Adrenal gland (tissue), 12 donors: ENCODE data around the gene ETF1. TPM values are rescaled to one million over a fixed set of nuclear protein-coding genes. Genes with fewer than 3 reads are reported as not detected.

Source experiments
- DNase-seq, 7 donors: peaks; one replicate each; pipeline ENCODE4 v3.0.0-alpha.2; 2019 to 2020
- H3K27ac ChIP-seq, 5 donors: fragments of 200-600 bp; sonication (generic) in 4 of 5; 1 replicate in 3 of 5; 2 replicates in 2 of 5; pipeline versions ENCODE4 v1.5.1 to v1.8.0; 2016 to 2020; ENCODE audit warnings: mild to moderate bottlenecking in 1 of 5
- H3K27me3 ChIP-seq: fragments of 200-600 bp; 2 replicates; pipeline ENCODE4 v1.8.0; 2021
- H3K36me3 ChIP-seq, 2 donors: fragments of 200-600 bp; replicated peaks in 1 of 2; 1 replicate in 1 of 2; 2 replicates in 1 of 2; pipeline versions ENCODE4 v1.5.1 to v1.8.0; 2018 to 2022
- H3K4me1 ChIP-seq, 2 donors: fragments of 200-600 bp; replicated peaks in 1 of 2; 1 replicate in 1 of 2; 2 replicates in 1 of 2; pipeline versions ENCODE4 v1.5.1 to v1.8.0; 2018 to 2021
- H3K4me3 ChIP-seq, 4 donors: fragments of 200-600 bp; sonication (generic) in 3 of 4; one replicate each; pipeline ENCODE4 v1.5.1; 2016 to 2018
- H3K9me3 ChIP-seq, 3 donors: fragments of 200-600 bp; sonication (generic) in 1 of 3; replicated peaks in 1 of 3; 1 replicate in 2 of 3; 2 replicates in 1 of 3; pipeline versions ENCODE4 v1.5.1 to v1.8.0; 2016 to 2021
- POLR2A ChIP-seq, 2 donors: fragments of 450-650 bp; IDR thresholded peaks; one replicate each; pipeline ENCODE4 v1.6.1; 2017; ENCODE audit warnings: antibody characterized with exemption in 2 of 2, mild to moderate bottlenecking in 2 of 2, moderate library complexity in 1 of 2
- WGBS, 4 donors: extraction: QIAGEN DNeasy Blood & Tissue Kit in 2 of 4; methylation state at CpG; one replicate each; pipeline versions ENCODE4 v1.1.5 to v1.1.7; 2013 to 2017; 5-methylcytosine and 5-hydroxymethylcytosine counted together
- intact Hi-C, 2 donors: fragments of 100-400 bp; cut with DNase I; formaldehyde crosslinking; loops; one replicate each; pipeline versions ENCODE4 v1.14.1 to v1.15.0; 2022 to 2023
- polyA plus RNA-seq, 3 donors: library from polyadenylated mRNA; stranded (reverse); fragments of 200-250 nt in 2 of 3; fragments of 350-450 nt in 1 of 3; fragmentation: Illumina TruSeq in 1 of 3; extraction: RNeasy Lipid Tissue Mini Kit (QIAGEN cat#74804) in 1 of 3; gene quantifications; one replicate each; pipeline ENCODE4 v1.2.3, GENCODE V29; 2013 to 2014
- total RNA-seq, 9 donors: library from RNA; depleted of rRNA in 4 of 9; stranded (reverse); fragments of >200 nt in 4 of 9; fragments of 120-200 nt in 1 of 9; fragmentation: NEBNext Ultra II Directional in 1 of 9; extraction: Animal tissue kit (Norgen Biotek cat#: 25700) in 1 of 9; gene quantifications; one replicate each; pipeline versions ENCODE4 v1.1.0 to v1.2.4, GENCODE V29; 2013 to 2023
- TF ChIP-seq, protein P1 (sequence below), 6 experiments: fragments of 450-650 bp in 4 of 6; fragments of 200-600 bp in 2 of 6; sonication (generic) in 1 of 6; IDR thresholded peaks; 1 replicate in 5 of 6; 2 replicates in 1 of 6; pipeline versions ENCODE4 v1.5.1 to v1.8.0; 2016 to 2021; ENCODE audit warnings: antibody characterized with exemption in 6 of 6, mild to moderate bottlenecking in 2 of 6, moderate library complexity in 1 of 6
- donor health status: healthy with polysubstance abuse.
- donor health status: Bipolar disorder and iron deficiency.
- donor health status: DM: yes; HTN: yes; CAD: no.
- donor health status: DM: no; HTN: no; CAD: no.
- donor health status: DM: no; HTN: no; CAD: no.
- donor health status: DM: yes; HTN: yes; CAD: no.

The ETF1 gene
- total and polyA plus RNA-seq, 12 donors: 25.4 to 178 (median 72.3) TPM

DNA sequence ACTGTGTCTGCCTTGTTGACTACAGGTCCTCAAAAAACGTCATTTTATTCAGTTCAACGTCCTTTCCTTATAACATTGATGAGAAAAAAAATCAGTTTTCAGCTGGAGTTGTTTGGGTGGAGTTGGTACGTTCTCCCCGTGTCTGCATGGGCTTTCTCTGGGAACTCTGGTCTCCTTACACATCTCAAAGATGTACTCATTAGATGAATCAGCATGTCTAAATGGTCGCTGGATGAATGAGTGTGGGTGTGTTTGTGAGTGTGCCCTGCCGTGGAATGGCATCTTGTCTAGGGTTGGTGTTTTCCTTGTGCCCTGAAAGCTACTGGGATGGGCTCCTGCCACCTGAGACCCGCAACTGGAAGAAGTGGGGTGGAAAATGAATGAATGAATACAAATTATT, 47.7 kb downstream of the ETF1 start:
- Histone ChIP-seq H3K36me3 (no peaks in the 10 kb centered on the region), H3K4me3 (no peak overlapping the region), H3K27me3 (no peaks in the 10 kb centered on the region), H3K27ac (no peak overlapping the region), H3K4me1 (peaks cover 0 to 17% of the 10 kb centered on the region in 2 donors), H3K9me3 (no peaks in the 10 kb centered on the region)
- no peak for DNase-seq
- TF ChIP-seq POLR2A (IDR thresholded peaks at IDR 0.05): no peak
- TF ChIP-seq, protein P1, sequence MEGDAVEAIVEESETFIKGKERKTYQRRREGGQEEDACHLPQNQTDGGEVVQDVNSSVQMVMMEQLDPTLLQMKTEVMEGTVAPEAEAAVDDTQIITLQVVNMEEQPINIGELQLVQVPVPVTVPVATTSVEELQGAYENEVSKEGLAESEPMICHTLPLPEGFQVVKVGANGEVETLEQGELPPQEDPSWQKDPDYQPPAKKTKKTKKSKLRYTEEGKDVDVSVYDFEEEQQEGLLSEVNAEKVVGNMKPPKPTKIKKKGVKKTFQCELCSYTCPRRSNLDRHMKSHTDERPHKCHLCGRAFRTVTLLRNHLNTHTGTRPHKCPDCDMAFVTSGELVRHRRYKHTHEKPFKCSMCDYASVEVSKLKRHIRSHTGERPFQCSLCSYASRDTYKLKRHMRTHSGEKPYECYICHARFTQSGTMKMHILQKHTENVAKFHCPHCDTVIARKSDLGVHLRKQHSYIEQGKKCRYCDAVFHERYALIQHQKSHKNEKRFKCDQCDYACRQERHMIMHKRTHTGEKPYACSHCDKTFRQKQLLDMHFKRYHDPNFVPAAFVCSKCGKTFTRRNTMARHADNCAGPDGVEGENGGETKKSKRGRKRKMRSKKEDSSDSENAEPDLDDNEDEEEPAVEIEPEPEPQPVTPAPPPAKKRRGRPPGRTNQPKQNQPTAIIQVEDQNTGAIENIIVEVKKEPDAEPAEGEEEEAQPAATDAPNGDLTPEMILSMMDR (IDR thresholded peaks at IDR 0.05): no peak
- intact Hi-C loops: no loop called here
- 77 to 89% (median 82%) methylated on average over 7 of the region's 7 CpGs for WGBS, 4 donors

- no peaks in the 10 kb centered on the region for H3K36me3 ChIP-seq
- DNase-seq: no peak
- 9 to 23% (median 20%) methylated on average over 9 to 10 of the region's 10 CpGs for WGBS, 4 donors
- H3K4me3 ChIP-seq: peak overlapping the region in 2 of 4 donors; percentile 23 to 66
- no peaks in the 10 kb centered on the region for H3K27me3 ChIP-seq
- no peaks in the 10 kb centered on the region for H3K9me3 ChIP-seq
- H3K4me1 ChIP-seq: peaks cover 0 to 17% of the 10 kb centered on the region in 2 donors
- intact Hi-C loops: no loop called here
- TF ChIP-seq, protein P1 (IDR thresholded peaks at IDR 0.05): no peak
- no peak for TF ChIP-seq POLR2A (IDR thresholded peaks at IDR 0.05)
- peak overlapping the region in 2 of 5 donors; percentile 67 to 74 for H3K27ac ChIP-seq
Observed at GRCh38 chr5:138492560-138493045, 50.4 kb downstream of the ETF1 start.

DNA sequence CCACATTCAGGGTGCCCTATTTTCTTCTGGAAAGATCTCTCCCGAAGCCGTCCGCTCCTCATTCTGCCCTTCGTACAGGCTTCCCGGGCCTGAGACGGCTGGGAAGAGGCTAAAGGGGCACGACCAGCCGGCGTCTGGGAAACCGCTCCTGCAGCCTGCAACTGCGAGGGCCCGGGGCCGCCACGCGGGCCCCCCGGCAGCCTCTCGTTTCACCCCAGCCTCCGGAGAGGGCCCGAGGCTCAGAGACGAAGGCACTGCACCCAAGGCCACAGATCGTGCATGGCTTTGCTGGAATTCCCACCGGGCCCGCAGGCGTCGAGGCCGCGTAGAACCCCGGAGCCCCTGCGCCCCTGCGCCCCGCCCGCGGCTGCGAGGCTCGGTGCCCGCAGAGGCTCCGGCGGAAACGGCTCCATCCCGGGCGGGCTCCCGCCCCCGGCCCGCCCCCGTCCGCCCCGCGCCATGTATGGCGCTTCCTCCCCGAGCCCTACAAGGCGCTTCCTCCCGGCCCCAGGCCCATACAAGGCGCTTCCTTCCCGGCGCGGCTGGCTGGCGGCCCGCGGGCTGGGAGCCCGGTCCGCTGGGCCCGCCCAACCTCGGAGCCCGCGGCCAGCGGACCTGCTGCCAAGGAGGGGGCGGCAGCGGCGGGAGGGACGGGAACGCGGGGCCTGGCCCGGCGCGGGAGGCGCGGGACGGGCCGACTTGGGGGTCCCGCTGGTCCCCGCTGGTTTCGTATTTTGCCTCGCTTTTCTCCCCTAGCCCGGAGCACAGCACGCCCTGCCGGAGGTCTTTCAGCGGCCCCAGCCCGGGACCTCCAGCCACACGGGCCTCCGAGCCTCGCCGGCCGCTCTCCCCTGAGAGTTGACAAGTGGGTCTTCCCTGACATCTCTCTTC, 51.1 kb downstream of the ETF1 start:
- 0 to 30% (median 2%) methylated on average over 4 to 93 of the region's 93 CpGs for WGBS, 4 donors
- Histone ChIP-seq H3K36me3 (no peaks in the 10 kb centered on the region), H3K4me1 (peaks cover 0 to 20% of the 10 kb centered on the region in 2 donors), H3K9me3 (no peaks in the 10 kb centered on the region), H3K27ac (peak overlapping the region in 2 of 5 donors; percentile 67 to 74), H3K4me3 (peak overlapping the region in 3 of 4 donors; percentile 24 to 66 (median 33)), H3K27me3 (no peaks in the 10 kb centered on the region)
- TF ChIP-seq, protein P1 (IDR thresholded peaks at IDR 0.05): no peak
- peak; percentile 53 to 61 for TF ChIP-seq POLR2A (IDR thresholded peaks at IDR 0.05)
- peak; percentile 89 to 95 (median 93) for DNase-seq
- intact Hi-C loops: no loop called here

GRCh38 chr5:138491284-138491648, 51.8 kb downstream of the ETF1 start:
- Histone ChIP-seq H3K27ac (no peak overlapping the region), H3K4me1 (peaks cover 0 to 22% of the 10 kb centered on the region in 2 donors), H3K9me3 (no peaks in the 10 kb centered on the region), H3K27me3 (no peaks in the 10 kb centered on the region), H3K4me3 (peak overlapping the region in 2 of 4 donors; percentile 24 to 66), H3K36me3 (no peaks in the 10 kb centered on the region)
- no peak for DNase-seq
- TF ChIP-seq, protein P1 (IDR thresholded peaks at IDR 0.05): no peak
- TF ChIP-seq POLR2A (IDR thresholded peaks at IDR 0.05): no peak
- intact Hi-C loops: no loop called here
- WGBS, 4 donors: 33 to 61% (median 53%) methylated on average over 3 to 11 of the region's 11 CpGs
